K562 (cell line): ENCODE data around the gene TMEM87B. TPM values are rescaled to one million over a fixed set of nuclear protein-coding genes. Genes with fewer than 3 reads are reported as not detected.
A peak's percentile ranks its signal among the peaks of the same experiment; 100 is the strongest.

Source experiments
- CREB1 ChIP-seq, 2 experiments: sonication (generic) in 1 of 2; formaldehyde crosslinking in 1 of 2; IDR thresholded peaks; 2 replicates each; pipeline versions ENCODE4 v1.6.1 to v1.8.0; 2012 to 2022; ENCODE audit warnings: inconsistent platforms in 1 of 2, mild to moderate bottlenecking in 1 of 2, missing genetic modification reagents in 1 of 2, moderate library complexity in 1 of 2
- NFYB ChIP-seq: IDR thresholded peaks from 2 replicates; pipeline ENCODE4 v1.6.1; 2011; ENCODE audit warnings: mild to moderate bottlenecking, moderate library complexity; ENCODE audit not compliant: insufficient read length; ENCODE audit errors: extremely low read depth
- POLR2AphosphoS5 ChIP-seq: IDR thresholded peaks from 2 replicates; pipeline ENCODE4 v1.6.1; 2011; ENCODE audit warnings: mild to moderate bottlenecking, low read depth, low read length, moderate library complexity; ENCODE audit not compliant: control insufficient read depth, insufficient read depth
- STAG1 ChIP-seq: sonication (generic); formaldehyde crosslinking; IDR thresholded peaks from 2 replicates; pipeline ENCODE4 v1.5.0; 2020; ENCODE audit warnings: missing genetic modification reagents, borderline replicate concordance
- STAT5B ChIP-seq: fragments of 250-450 bp; sonication (Bioruptor Pico); IDR thresholded peaks from 2 replicates; pipeline ENCODE4 v1.8.0; 2021; ENCODE audit warnings: mild to moderate bottlenecking, inconsistent platforms
- ZNF143 ChIP-seq: sonication (generic); formaldehyde crosslinking; IDR thresholded peaks from 2 replicates; pipeline ENCODE4 v1.9.0; 2022; ENCODE audit warnings: mild to moderate bottlenecking, missing genetic modification reagents
- polyA plus RNA-seq, 8 experiments: library from polyadenylated mRNA; depleted of rRNA in 4 of 8; stranded (reverse) in 5 of 8; unstranded in 3 of 8; fragments of >200 nt; fragmentation: Nextera tagmentation in 2 of 8; fragmentation: Illumina TruSeq in 1 of 8; extraction: Ambion mirVana in 2 of 8; extraction: Trizol in 1 of 8; gene quantifications; 2 replicates each; pipeline versions ENCODE4 v1.2.1 to v1.2.3, GENCODE V29; 2011 to 2014; ENCODE audit warnings: inconsistent platforms in 1 of 8, missing spikeins in 1 of 8
- total RNA-seq, 7 experiments: library from RNA; depleted of rRNA in 6 of 7; stranded (reverse); fragments of >200 nt in 6 of 7; fragmentation: Illumina TruSeq in 2 of 7; extraction: Trizol in 2 of 7; gene quantifications; 2 replicates each; pipeline versions ENCODE4 v1.2.1 to v1.2.3, GENCODE V29; 2011 to 2021; ENCODE audit warnings: low replicate concordance in 1 of 7
- TF ChIP-seq, protein P1 (sequence below): sonication (generic); formaldehyde crosslinking; IDR thresholded peaks from 2 replicates; pipeline ENCODE4 v1.8.0; 2022; ENCODE audit warnings: mild to moderate bottlenecking, missing genetic modification reagents
- TF ChIP-seq, protein P2 (sequence below): fragments of 250-450 bp; sonication (Bioruptor Pico); IDR thresholded peaks from 2 replicates; pipeline ENCODE4 v1.5.0; 2021; ENCODE audit warnings: mild to moderate bottlenecking, moderate library complexity

The TMEM87B gene
- total and polyA plus RNA-seq, 9 of the 15 experiments (the other 6 are each of a cell fraction or from before 2014, with no cell fraction given): 3.7 to 17.1 (median 11.0) TPM

DNA sequence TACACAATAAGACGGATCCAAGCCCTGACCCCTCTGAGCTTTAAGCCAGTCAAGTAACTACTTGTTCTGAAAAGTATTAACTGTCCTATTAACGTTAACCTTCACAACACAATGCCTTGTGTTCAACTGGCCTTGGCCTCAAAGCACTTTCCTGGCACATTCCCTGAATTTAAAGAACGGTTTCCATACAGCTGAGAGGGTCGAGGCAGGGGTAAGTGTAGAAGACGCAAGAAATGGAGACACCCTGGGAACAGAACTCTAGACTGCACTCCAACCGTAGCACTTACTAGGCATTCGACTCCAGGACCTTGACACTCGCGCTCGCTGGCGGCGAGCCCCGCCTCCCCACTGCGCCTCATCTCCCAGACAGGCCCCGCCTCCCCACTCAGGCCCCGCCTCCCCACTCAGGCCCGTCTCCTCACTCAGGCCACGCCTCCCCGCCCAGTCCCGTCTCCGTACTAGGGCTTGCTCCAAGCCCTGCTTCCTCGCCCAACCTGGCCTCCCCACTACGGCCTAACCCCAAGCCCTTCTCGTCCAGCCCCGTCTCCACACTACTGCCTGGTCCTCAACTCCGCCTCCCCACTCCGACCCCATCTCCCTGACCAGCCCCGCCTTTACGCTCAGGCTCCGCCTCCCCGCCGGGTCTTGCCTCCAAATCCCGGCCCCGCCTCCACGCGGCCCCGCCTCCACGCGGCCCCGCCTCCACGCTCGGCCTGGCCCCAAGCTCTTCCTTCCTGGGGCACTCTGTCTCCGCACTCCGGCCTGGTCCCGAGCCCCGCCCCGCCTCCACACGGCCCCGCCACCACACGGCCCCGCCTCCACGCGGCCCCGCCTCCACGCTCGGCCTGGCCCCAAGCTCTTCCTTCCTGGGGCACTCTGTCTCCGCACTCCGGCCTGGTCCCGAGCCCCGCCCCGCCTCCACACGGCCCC is 887 bp upstream of the TMEM87B start (continued):
- TF ChIP-seq, protein P1, sequence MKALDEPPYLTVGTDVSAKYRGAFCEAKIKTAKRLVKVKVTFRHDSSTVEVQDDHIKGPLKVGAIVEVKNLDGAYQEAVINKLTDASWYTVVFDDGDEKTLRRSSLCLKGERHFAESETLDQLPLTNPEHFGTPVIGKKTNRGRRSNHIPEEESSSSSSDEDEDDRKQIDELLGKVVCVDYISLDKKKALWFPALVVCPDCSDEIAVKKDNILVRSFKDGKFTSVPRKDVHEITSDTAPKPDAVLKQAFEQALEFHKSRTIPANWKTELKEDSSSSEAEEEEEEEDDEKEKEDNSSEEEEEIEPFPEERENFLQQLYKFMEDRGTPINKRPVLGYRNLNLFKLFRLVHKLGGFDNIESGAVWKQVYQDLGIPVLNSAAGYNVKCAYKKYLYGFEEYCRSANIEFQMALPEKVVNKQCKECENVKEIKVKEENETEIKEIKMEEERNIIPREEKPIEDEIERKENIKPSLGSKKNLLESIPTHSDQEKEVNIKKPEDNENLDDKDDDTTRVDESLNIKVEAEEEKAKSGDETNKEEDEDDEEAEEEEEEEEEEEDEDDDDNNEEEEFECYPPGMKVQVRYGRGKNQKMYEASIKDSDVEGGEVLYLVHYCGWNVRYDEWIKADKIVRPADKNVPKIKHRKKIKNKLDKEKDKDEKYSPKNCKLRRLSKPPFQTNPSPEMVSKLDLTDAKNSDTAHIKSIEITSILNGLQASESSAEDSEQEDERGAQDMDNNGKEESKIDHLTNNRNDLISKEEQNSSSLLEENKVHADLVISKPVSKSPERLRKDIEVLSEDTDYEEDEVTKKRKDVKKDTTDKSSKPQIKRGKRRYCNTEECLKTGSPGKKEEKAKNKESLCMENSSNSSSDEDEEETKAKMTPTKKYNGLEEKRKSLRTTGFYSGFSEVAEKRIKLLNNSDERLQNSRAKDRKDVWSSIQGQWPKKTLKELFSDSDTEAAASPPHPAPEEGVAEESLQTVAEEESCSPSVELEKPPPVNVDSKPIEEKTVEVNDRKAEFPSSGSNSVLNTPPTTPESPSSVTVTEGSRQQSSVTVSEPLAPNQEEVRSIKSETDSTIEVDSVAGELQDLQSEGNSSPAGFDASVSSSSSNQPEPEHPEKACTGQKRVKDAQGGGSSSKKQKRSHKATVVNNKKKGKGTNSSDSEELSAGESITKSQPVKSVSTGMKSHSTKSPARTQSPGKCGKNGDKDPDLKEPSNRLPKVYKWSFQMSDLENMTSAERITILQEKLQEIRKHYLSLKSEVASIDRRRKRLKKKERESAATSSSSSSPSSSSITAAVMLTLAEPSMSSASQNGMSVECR (CRISPR knock-in tag): no peak; the same call in 1 of the 2 replicates
- TF ChIP-seq ZNF143 (no peak), NFYB (no peak), POLR2AphosphoS5 (0 out of 2 replicates have a peak, but pooled peaks have one; percentile 4), STAG1 (CRISPR knock-in tag) (no peak), CREB1 (IDR thresholded peaks at IDR 0.05) (no peak), CREB1 (CRISPR knock-in tag; IDR thresholded peaks at IDR 0.05) (peak; percentile 57), STAT5B (no peak)
- TF ChIP-seq, protein P2, sequence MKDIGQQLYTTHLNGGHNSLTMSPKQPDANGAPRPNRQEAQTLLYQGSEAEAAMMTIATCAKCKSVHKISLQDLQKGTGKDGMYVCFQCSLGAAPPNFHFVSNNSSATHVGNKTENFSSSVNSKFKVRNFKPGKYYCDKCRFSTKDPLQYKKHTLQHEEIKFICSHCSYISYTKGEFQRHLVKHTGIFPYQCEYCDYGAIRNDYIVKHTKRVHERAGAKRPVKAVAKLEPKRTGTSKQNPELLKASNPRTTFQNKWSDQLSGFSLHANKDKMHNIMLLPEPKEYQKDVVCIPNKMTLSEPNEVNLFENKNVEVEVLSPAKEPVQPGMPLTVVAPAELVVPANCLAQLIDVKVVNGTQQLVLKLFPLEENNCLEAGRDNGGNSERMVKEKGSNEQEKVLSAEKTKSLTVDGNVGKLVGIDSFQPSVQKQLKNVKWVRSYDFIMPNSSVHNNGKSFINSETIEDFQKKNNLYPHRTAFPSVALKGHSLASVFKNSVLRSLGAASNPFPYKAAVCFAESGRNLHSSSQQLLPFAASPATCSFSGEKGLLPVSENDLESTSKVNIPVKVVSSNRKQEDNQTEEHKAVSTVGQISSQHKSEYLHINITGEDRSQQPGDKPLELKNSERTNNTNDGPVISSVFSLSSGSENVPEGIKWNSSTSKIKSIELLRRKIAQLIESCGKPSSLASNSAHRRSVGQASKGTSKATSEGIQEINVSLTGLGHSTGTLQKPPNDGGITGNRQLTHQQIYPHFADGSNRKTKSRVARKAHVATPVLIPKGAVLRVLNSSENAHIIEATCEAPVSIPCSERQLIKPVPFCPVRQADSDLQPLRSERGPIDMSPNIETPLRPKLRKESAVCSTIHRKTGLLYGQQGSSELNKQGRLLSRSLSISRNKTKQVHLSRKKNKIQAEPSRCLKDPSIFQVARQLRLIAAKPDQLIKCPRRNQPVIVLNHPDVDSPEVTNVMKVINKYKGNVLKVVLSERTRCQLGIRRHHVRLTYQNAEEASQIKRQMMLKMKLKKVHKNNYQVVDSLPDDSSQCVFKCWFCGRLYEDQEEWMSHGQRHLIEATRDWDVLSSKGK (CRISPR knock-in tag): no peak
